Right kidney (tissue), 1 donor: Measurements from ENCODE around the gene CABLES1.

Source experiments
- DNase-seq: peaks from one replicate; pipeline ENCODE4 v3.0.0-alpha.2; 2016

The CABLES1 gene

DNA sequence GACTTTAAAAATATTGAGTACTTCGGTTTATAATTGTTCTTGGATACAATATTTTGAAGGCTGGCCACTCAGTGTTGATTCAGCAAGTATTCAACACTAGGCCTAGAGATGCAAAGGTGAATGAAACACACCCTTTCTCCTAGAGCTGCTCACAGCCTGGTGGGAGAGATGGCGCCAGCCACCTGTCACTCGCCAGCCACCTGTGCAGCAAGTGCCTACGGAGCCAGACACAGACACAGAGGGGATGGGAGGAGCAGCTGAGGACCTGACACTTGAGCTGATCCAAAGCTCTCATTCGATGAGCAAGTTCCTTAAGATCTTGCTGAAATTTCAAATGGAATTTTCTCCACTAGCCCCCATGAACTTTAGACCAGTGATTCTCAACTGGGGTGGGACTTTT is 166.7 kb downstream of the CABLES1 start:
- no peak for DNase-seq

DNA sequence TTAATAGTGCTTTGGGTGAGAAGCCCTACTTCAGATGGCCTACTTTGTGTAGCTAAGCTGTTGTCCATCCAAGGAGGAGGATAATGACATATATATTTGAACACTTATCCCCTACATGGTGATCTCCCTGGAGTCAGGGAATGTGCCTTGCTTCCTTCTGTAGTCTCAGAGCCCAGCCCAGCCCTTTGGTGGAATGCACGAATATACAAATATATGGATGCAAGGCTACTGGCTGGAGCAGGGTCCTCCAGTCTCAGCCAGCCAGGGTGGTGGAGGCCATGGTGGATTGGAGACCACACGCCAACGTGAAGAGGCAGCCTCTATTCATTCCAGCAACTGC is 167.2 kb downstream of the CABLES1 start:
- DNase-seq, result no peak

DNA sequence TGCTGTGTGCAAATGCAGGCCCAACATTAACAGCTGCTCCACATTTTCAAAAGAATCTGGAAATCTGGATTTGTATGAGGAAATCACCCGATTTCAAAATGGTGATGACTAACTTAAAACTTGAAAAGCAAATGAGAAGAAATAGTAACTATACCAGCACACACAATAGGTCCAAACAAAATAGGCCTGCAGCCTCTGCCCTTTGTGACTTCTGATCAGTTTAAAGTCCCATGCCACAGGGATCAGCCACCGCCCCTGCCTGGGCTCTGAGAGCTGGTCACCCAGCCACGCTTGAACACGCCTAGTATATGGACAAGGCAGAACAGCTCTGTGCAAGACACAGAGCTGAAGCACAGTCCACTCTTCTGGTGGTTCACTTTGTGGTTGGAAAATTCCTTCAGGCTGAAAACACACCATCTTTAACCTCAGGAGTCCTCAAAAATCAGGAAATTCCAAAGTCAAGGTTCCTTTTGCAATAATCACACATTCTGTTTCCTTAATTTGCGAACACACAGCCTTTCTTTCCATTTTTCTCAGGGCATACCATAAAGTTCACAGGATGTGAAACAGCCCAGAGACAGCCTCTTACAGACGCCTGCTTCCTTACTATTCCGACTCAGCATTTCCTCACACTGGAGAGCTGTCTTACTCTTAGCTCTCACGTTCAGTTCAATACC is 167.7 kb downstream of the CABLES1 start:
- DNase-seq, result no peak

DNA sequence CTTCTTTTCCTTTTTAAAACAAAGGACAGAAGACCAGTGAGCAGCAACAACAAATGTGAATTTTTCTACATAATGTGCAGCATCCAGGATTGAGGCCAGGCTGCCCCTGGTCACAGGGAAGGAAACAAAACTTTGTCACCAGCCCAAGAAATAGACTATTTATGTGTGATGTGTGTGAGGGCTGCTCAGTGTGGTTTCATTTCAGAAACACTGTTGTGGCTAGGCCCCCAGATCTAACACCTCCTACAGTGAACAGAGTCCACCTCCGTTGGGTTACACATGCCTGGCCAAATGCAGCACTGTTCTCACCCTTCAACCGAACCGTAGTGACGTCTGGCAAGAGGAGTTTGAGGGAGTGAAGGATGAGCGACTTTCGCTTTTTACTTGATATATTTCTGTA is 171.5 kb downstream of the CABLES1 start:
- DNase-seq, result no peak

DNA sequence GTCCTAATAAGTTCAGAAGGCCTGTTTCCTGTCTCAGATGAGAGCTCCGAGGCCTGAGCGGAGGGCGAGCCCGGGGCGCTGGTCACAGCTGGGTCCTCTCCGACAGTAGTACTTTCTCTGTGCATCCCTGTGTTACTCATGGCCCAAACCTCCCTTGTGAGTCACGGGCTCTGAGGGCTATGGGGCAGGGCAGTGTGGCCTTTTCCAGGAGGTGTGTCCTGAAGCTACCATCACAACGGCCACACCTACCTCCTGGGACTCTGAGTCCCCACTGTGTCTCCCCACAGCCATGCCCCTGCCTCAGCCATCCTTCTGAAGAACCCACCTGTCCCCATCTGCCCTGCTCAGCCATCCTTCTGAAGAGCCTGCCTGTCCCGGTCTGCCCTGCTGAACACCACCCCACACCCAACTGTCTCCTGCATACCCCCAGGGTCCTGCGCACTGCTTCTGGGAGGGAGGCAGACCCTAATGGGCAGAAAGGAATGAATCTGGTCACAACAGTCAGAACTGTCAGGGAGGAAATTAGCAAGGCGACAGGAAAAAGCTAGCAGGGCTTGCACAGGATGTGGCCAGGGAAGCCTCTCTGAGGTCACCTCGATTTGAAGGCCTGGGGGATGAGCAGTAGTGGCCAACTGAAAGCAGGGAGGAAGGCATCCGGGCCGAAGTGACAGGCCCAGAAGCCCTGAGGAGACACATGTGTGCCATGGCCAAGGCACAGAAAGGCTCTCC is 172.4 kb downstream of the CABLES1 start:
- DNase-seq, result no peak
